GM12878 (cell line): ENCODE results near the gene SLC45A1. TPM values are rescaled to one million over a fixed set of nuclear protein-coding genes. Genes with fewer than 3 reads are reported as not detected.

Experiments
- polyA plus RNA-seq, 11 experiments: library from polyadenylated mRNA; depleted of rRNA in 4 of 11; unstranded in 6 of 11; stranded (reverse) in 5 of 11; fragments of >200 nt; fragmentation: Nextera tagmentation in 4 of 11; fragmentation: Illumina TruSeq in 1 of 11; extraction: Ambion mirVana in 4 of 11; extraction: Trizol in 1 of 11; gene quantifications; 1 replicate in 1 of 11; 2 replicates in 10 of 11; pipeline versions ENCODE4 v1.2.1 to v1.2.3, GENCODE V29; 2011 to 2016; ENCODE audit warnings: inconsistent platforms in 2 of 11, missing spikeins in 2 of 11, low read depth in 1 of 11
- small RNA-seq: library from RNA; depleted of rRNA; stranded (forward); fragments of <200 nt; gene quantifications from one replicate; pipeline ENCODE3, GENCODE V24; 2014
- total RNA-seq, 4 experiments: library from RNA; depleted of rRNA in 3 of 4; stranded (reverse); fragments of >200 nt in 3 of 4; fragmentation: Illumina TruSeq in 1 of 4; extraction: Trizol in 1 of 4; gene quantifications; 2 replicates each; pipeline versions ENCODE4 v1.2.1 to v1.2.3, GENCODE V29; 2013 to 2021

Gene SLC45A1
- total and polyA plus RNA-seq, 10 of the 15 experiments (the other 5 are each of a cell fraction or from before 2014, with no cell fraction given): 0.07 to 0.23 (median 0.13) TPM; not detected in 6

Small RNA genes within 50 kb of the gene (small RNA-seq; reads per million reads assigned to genes)
- not detected for gene RF00019
- not detected for gene RNU6-991P
